RPMI7951 (cell line): ENCODE measurements around the gene PCDHGA11. TPM values are rescaled to one million over a fixed set of nuclear protein-coding genes. Genes with fewer than 3 reads are reported as not detected.
"Not testable (repeated sequence)": the region's sequence is repeated elsewhere in the genome, so short reads cannot be mapped to it uniquely, and the experiment has no call there.

Experiments used
- DNase-seq: peaks from one replicate; pipeline ENCODE4 v3.0.0-alpha.2; 2012; ENCODE audit warnings: low read depth
- total RNA-seq: library from RNA; depleted of rRNA; stranded (reverse); fragments of >200 nt; shearing (Covaris generic); gene quantifications from 2 replicates; pipeline ENCODE4 v1.2.3, GENCODE V29; 2014; rRNA removed

Gene PCDHGA11
- 7.0 and 8.1 TPM in 2 replicates for total RNA-seq

GRCh38 chr5:141420855-141421488 lies at the start of gene PCDHGA11:
Gene PCDHGA11 (plus strand): TSS chr5:141421051. CDS start chr5:141421228, 177 bp downstream.
- peak; percentile 57 for DNase-seq

GRCh38 chr5:141371572-141372475 lies 49.0 kb upstream of the PCDHGA11 start:
- no peak for DNase-seq

GRCh38 chr5:141373673-141374317 lies 47.1 kb upstream of the PCDHGA11 start, which contains the start of gene PCDHGA6:
Gene PCDHGA6 (plus strand): TSS chr5:141373891. CDS start chr5:141374084, 193 bp downstream.
- no peak for DNase-seq

- DNase-seq: no peak
Measured at GRCh38 chr5:141374627-141375026, 46.2 kb upstream of the PCDHGA11 start.

GRCh38 chr5:141375444-141376155 lies 45.3 kb upstream of the PCDHGA11 start:
- not testable (repeated sequence) for DNase-seq

- peak; percentile 62 for DNase-seq
Measured at GRCh38 chr5:141382469-141383294, 38.2 kb upstream of the PCDHGA11 start, which contains the start of gene PCDHGA7. Gene PCDHGA7 (plus strand): TSS chr5:141382742. CDS start chr5:141382900, 158 bp downstream.

GRCh38 chr5:141383345-141383744 lies 37.5 kb upstream of the PCDHGA11 start:
- DNase-seq: no peak

- DNase-seq: no peak
Measured at GRCh38 chr5:141384471-141385267, 36.2 kb upstream of the PCDHGA11 start.

GRCh38 chr5:141387557-141388311 lies 33.1 kb upstream of the PCDHGA11 start, which contains the start of gene PCDHGB4:
Gene PCDHGB4 (plus strand): TSS chr5:141387698. CDS start chr5:141387885, 187 bp downstream.
- DNase-seq: peak; percentile 58

- DNase-seq: no peak
Measured at GRCh38 chr5:141388661-141389060, 32.2 kb upstream of the PCDHGA11 start.

GRCh38 chr5:141389153-141390042 lies 31.5 kb upstream of the PCDHGA11 start:
- DNase-seq: no peak

GRCh38 chr5:141392429-141393198 lies 28.2 kb upstream of the PCDHGA11 start, which contains the start of gene PCDHGA8:
Gene PCDHGA8 (plus strand): TSS chr5:141392633. CDS start chr5:141392814, 181 bp downstream.
- no peak for DNase-seq

- DNase-seq: no peak
Measured at GRCh38 chr5:141393267-141393666, 27.6 kb upstream of the PCDHGA11 start.

- not testable (repeated sequence) for DNase-seq
Measured at GRCh38 chr5:141394401-141395187, 26.3 kb upstream of the PCDHGA11 start.

- DNase-seq: peak; percentile 62
Measured at GRCh38 chr5:141397756-141398551, 22.9 kb upstream of the PCDHGA11 start, which contains the start of gene PCDHGB5. Gene PCDHGB5 (plus strand): TSS chr5:141397947. CDS start chr5:141398128, 181 bp downstream.
